SU-DHL-6 (cell line): ENCODE measurements around the gene BTBD2.

ENCODE experiments used
- H2AFZ ChIP-seq: fragments of 200-600 bp; sonication (generic); 2 replicates; pipeline ENCODE4 v1.6.1; 2014; ENCODE audit warnings: low read depth, mild to moderate bottlenecking, moderate library complexity, mixed read lengths, antibody characterized with exemption, low read length; ENCODE audit not compliant: severe bottlenecking
- H3F3A ChIP-seq: fragments of 200-600 bp; shearing (Covaris generic); 2 replicates; pipeline ENCODE4 v1.6.0; 2016; ENCODE audit warnings: antibody characterized with exemption, mild to moderate bottlenecking; ENCODE audit not compliant: insufficient read depth
- H3K27ac ChIP-seq: fragments of 200-600 bp; sonication (generic); 2 replicates; pipeline ENCODE4 v1.5.1; 2016; ENCODE audit warnings: low read depth, mild to moderate bottlenecking, low read length, moderate library complexity, mixed read lengths
- H3K27me3 ChIP-seq: fragments of 200-600 bp; sonication (generic), shearing (Covaris generic); 2 replicates; pipeline ENCODE4 v1.6.0; 2014; ENCODE audit warnings: mild to moderate bottlenecking, low read length
- H3K36me3 ChIP-seq: fragments of 200-600 bp; sonication (generic); 2 replicates; pipeline ENCODE4 v1.6.1; 2014; ENCODE audit warnings: mild to moderate bottlenecking, low read length, mixed read lengths
- H3K4me2 ChIP-seq: fragments of 300-600, 200-600 bp; shearing (Covaris generic), sonication (generic); 2 replicates; pipeline ENCODE4 v1.6.0; 2014; ENCODE audit warnings: low read length, low read depth, mild to moderate bottlenecking; ENCODE audit not compliant: poor library complexity, severe bottlenecking
- H3K4me3 ChIP-seq: fragments of 200-600 bp; sonication (generic); 2 replicates; pipeline ENCODE4 v1.5.1; 2014; ENCODE audit warnings: antibody characterized with exemption, low read length, mild to moderate bottlenecking, mixed read lengths; ENCODE audit not compliant: insufficient read depth, poor library complexity, severe bottlenecking
- H3K79me2 ChIP-seq: fragments of 200-600 bp; sonication (generic); 2 replicates; pipeline ENCODE4 v1.6.1; 2014; ENCODE audit warnings: mild to moderate bottlenecking, low read length, moderate library complexity; ENCODE audit not compliant: insufficient read depth
- H3K9ac ChIP-seq: fragments of 200-600 bp; sonication (generic); 2 replicates; pipeline ENCODE4 v1.7.0; 2014; ENCODE audit warnings: mild to moderate bottlenecking, low read length
- H3K9me2 ChIP-seq: fragments of 200-600 bp; sonication (generic); replicated peaks from 2 replicates; pipeline ENCODE4 v1.6.1; 2014; ENCODE audit warnings: low read length; ENCODE audit not compliant: insufficient read depth
- H3K9me3 ChIP-seq: fragments of 200-600 bp; sonication (generic); 2 replicates; pipeline ENCODE4 v1.6.1; 2014; ENCODE audit warnings: low read length, mixed read lengths; ENCODE audit not compliant: insufficient read depth
- H4K20me1 ChIP-seq: fragments of 200-600 bp; sonication (generic); 2 replicates; pipeline ENCODE4 v1.6.1; 2014; ENCODE audit warnings: low read depth, mild to moderate bottlenecking, antibody characterized with exemption, low read length, moderate library complexity, mixed read lengths
- EZH2phosphoT487 ChIP-seq: fragments of 200-600 bp; sonication (generic), shearing (Covaris generic); conservative IDR thresholded peaks from 2 replicates; pipeline ENCODE4 v1.6.1; 2018; ENCODE audit warnings: mild to moderate bottlenecking, antibody characterized with exemption, low read length, moderate library complexity, mixed read lengths
- TF ChIP-seq, protein P1 (sequence below): fragments of 200-600 bp; sonication (generic); IDR thresholded peaks from one replicate; pipeline ENCODE4 v1.5.1; 2017; ENCODE audit warnings: antibody characterized with exemption, mild to moderate bottlenecking, low read length, moderate library complexity; ENCODE audit not compliant: insufficient read depth, poor library complexity, severe bottlenecking

Gene BTBD2

GRCh38 chr19:2032296-2032941 is 16.9 kb upstream of the BTBD2 start:
- Histone ChIP-seq H3K9ac (no peak overlapping the region), H3K4me3 (no peak overlapping the region), H2AFZ (no peak overlapping the region), H3K9me3 (no peaks in the 10 kb centered on the region), H3K27ac (no peak overlapping the region), H3K27me3 (no peaks in the 10 kb centered on the region), H3F3A (peaks cover 7% of the 10 kb centered on the region), H3K79me2 (no peaks in the 10 kb centered on the region), H3K9me2 (no peaks in the 10 kb centered on the region), H3K36me3 (no peaks in the 10 kb centered on the region), H3K4me2 (no peak overlapping the region), H4K20me1 (0 out of 2 replicates have a peak, but pooled peaks cover 3% of the 10 kb centered on the region)
- TF ChIP-seq, protein P1, sequence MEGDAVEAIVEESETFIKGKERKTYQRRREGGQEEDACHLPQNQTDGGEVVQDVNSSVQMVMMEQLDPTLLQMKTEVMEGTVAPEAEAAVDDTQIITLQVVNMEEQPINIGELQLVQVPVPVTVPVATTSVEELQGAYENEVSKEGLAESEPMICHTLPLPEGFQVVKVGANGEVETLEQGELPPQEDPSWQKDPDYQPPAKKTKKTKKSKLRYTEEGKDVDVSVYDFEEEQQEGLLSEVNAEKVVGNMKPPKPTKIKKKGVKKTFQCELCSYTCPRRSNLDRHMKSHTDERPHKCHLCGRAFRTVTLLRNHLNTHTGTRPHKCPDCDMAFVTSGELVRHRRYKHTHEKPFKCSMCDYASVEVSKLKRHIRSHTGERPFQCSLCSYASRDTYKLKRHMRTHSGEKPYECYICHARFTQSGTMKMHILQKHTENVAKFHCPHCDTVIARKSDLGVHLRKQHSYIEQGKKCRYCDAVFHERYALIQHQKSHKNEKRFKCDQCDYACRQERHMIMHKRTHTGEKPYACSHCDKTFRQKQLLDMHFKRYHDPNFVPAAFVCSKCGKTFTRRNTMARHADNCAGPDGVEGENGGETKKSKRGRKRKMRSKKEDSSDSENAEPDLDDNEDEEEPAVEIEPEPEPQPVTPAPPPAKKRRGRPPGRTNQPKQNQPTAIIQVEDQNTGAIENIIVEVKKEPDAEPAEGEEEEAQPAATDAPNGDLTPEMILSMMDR, result no peak
- no peak for TF ChIP-seq EZH2phosphoT487

- Histone ChIP-seq H3K9ac (no peak overlapping the region), H3K4me3 (no peak overlapping the region), H3K36me3 (no peaks in the 10 kb centered on the region), H3K4me2 (no peak overlapping the region), H3K79me2 (no peaks in the 10 kb centered on the region), H3K9me2 (no peaks in the 10 kb centered on the region), H4K20me1 (no peaks in the 10 kb centered on the region), H3F3A (no peaks in the 10 kb centered on the region), H2AFZ (no peak overlapping the region), H3K9me3 (no peaks in the 10 kb centered on the region), H3K27me3 (no peaks in the 10 kb centered on the region), H3K27ac (no peak overlapping the region)
- TF ChIP-seq, protein P1, result no peak
- no peak for TF ChIP-seq EZH2phosphoT487
These were observed 11.8 kb upstream of the BTBD2 start for GRCh38 chr19:2027361-2027760.

GRCh38 chr19:2026770-2027169 is 11.3 kb upstream of the BTBD2 start:
- H3K79me2 ChIP-seq, result no peaks in the 10 kb centered on the region
- H3K4me3 ChIP-seq, result no peak overlapping the region
- no peaks in the 10 kb centered on the region for H3K27me3 ChIP-seq
- H3K36me3 ChIP-seq, result no peaks in the 10 kb centered on the region
- no peak overlapping the region for H3K27ac ChIP-seq
- H3K4me2 ChIP-seq, result no peak overlapping the region
- no peaks in the 10 kb centered on the region for H3K9me3 ChIP-seq
- no peaks in the 10 kb centered on the region for H3F3A ChIP-seq
- H3K9me2 ChIP-seq, result no peaks in the 10 kb centered on the region
- H4K20me1 ChIP-seq, result no peaks in the 10 kb centered on the region
- H2AFZ ChIP-seq, result no peak overlapping the region
- no peak for TF ChIP-seq EZH2phosphoT487
- TF ChIP-seq, protein P1, result no peak
- H3K9ac ChIP-seq, result no peak overlapping the region
